HG03521 (cell line): Measurements from ENCODE around the gene TSSK1B.
"Not testable (repeated sequence)": the region's sequence is repeated elsewhere in the genome, so short reads cannot be mapped to it uniquely, and the experiment has no call there.

Experiments used
- ATAC-seq: cut with Tn5 transposase; IDR thresholded peaks from one replicate; pipeline ENCODE4 v1.9.1; 2021; ENCODE audit warnings: mild to moderate bottlenecking, moderate library complexity; ENCODE audit not compliant: unreplicated experiment

The TSSK1B gene

GRCh38 chr5:113434889-113435288, at the start of gene TSSK1B:
Gene TSSK1B (minus strand): TSS chr5:113434989. CDS start chr5:113434839, 150 bp downstream.
- no peak for ATAC-seq

DNA sequence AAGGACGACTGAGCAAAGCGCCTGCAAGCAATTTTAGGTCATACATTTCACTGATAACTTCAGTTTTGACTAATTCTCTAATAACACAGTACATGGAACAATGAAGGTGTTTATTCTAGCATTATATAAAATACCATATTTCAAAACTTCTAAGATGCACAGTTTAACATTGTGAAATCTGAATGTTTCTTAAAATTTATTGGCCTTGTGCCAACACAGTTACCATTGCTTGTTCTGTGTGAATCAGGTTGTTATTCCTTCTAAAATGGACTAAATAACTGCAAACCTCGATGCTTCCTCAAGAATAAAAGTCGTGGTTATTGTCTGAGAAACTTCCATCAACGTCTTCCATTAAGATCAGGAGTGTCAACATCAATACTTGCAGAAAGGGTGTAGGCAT, 45.5 kb upstream of the TSSK1B start:
- ATAC-seq, result no peak

DNA sequence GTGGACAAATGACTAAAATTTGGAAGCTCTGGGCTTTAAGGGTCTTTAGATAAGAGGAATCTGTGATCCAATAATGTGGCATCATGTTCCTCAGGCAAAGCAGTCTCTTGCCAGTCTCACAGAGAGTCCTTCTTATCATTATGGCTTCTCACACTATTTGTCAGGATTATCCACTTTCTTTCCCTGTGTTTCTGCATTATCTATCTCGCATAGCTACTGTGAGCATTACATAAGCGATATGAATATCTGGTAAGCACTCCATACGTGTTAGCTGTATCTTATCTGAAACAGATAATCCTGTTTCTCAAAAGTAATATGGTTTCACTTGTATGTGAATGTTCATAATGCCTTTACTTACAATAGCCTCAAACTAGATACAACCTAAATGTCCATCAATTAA, 43.9 kb upstream of the TSSK1B start:
- ATAC-seq, result no peak

DNA sequence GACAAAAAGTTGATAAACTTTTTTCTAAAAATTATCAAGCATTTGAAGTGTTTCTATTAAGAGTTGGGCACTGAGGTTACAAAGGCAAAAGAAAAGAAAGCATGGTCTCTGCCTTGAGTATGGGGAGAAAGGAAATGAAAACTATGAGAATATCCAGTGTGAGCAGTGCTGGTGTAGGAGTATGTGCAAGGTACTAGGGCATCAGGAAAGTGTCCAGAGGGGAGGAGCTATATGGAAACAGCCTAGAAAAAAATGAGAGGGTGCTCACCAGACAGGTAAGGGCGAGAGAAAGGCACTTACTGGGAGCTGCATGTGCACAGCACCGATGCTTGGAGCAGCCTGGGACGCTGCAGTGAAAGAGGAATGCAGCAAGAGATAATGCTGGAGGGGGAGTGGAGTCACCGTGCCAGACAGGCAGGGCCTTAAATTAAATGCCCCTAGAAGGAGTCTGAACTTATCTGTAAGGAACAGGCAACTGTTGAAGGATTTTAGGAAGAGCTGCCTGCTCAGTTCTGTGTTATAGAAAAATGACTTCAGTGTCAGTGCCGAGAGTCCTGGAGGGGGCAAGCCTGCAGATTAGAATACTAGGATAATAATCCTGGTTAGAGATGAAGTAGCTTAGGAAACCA, 39.4 kb upstream of the TSSK1B start:
- no peak for ATAC-seq

DNA sequence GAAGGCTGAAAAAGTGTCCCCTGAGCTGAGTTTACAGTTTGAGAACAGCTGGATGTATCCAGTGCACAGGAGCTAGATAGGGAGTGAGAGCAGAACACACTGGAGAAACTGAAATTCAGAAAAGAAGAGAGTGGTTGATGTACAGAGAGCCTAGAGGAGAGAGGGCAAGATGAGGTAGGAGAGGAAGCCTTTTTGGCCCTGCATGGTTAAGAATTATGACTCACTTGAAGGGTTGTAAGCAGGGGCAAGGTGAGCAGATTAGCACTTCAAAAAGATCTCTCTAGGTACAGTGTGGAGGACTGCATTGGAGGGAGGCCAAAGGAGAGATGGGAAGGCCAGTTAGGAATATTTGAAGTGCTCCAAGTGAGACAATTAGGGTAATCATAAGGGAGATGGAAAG, 28.2 kb upstream of the TSSK1B start:
- no peak for ATAC-seq

DNA sequence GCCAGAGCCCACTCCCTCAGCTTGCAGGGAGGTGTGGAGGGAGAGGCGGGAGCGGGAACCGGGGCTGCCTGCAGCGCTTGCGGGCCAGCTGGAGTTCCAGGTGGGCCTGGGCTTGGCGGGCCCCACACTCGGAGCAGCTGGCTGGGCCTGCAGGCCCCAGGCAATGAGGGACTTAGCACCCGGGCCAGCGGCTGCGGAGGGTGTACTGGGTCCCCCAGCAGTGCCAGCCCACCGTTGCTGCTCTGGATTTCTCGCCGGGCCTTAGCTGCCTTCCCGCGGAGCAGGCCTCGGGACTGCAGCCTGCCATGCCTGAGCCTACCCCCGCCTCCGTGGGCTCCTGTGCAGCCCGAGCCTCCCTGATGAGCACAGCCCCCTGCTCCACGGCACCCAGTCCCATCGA, 22.3 kb upstream of the TSSK1B start:
- ATAC-seq, result not testable (repeated sequence)

DNA sequence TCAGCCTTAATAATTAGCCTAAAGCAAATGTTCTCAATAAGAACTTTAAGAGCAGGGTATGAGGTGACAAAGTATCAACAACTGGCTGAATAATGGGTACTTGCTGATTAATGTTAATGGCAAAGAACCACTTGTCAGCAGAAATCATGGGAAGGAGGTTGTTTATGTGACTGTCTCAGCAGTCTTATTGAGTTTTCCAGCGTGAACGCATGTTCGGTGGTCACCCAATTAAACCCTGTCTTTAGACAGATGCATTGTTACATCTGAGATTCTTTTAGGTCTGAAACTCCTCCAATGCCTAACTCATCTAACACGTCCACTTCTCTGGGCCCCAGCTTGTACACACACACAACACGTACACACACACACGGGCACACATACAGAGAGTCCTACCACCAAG, 18.2 kb upstream of the TSSK1B start:
- ATAC-seq, result no peak

DNA sequence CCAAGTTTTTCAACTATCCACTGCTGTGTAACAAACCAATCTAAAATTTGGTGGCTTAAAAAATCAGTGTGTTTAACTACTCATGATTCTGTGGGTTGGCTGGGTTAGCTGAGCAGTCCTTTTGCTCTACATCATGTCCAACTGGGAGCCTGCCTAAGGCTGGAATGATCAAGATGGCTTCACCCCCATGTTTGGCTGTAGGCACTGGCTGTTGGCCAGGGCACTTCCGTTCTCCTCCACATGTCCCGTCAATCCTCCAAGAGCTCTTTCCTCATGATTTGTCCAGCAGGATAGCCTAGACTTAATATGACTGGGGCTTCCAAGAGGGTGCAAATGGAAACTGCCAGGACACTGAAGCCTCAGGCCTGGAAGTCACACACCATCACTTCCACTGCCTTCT, 17.0 kb upstream of the TSSK1B start:
- no peak for ATAC-seq

DNA sequence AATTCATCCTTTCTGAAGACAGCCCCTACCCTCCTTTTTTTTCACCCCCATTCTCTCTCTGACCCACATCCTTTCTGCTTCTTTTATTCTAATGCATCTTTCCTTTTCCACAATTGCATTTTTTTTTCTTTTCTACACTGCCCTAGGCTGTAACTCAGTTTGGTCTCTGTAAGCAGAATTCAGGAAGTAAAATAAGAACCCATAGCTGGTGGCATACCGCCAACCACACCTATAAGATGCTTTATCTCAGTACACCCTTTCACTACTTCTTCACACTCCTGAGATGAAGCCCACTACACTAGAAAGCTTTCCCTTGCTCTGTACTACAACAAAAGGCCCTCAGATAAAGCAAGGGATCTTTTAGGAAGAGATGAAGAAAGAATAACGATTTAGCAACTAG, 16.1 kb upstream of the TSSK1B start:
- ATAC-seq, result no peak

GRCh38 chr5:113450462-113450861, 15.7 kb upstream of the TSSK1B start:
- ATAC-seq, result no peak

DNA sequence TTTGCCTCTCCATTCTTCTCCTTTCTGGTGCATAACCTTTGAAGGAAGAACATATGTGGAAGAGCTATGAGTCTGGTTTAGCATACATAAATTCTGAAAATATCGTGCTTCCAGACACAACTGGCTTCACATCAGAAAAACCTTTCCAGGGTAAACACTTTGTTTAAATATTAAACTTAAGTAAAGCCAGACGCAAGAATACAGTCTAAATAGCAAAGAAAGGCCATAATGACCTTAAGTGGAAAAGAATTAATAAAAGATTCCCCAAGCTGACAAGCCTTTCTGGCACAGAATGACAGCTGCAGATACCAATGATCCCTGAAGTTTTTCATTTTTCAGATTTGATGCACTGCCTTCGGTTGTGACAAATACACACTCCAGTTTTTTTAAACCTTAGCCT, 13.5 kb upstream of the TSSK1B start:
- ATAC-seq, result no peak

- no peak for ATAC-seq
Observed at GRCh38 chr5:113447498-113448050, 12.8 kb upstream of the TSSK1B start.

- no peak for ATAC-seq
Observed at GRCh38 chr5:113446358-113446927, 11.7 kb upstream of the TSSK1B start.

DNA sequence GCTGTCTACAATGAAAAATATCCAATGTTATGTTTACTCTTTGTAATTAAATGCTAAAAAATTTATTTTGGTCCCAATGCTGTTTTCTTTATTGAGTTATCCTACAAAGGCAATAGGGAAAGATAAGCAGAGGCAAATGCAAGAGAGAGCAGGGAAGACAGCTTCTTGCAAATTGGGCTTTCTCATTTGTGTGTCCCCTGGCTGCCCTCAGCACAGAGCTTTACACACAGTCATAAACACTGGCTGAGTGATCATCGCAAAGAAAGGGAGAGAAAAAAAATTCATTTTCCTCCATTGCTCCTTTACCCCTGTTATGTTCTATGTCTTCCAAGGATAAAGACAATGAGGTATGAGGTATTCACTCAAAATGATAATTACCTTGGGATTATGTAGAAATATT, 2.3 kb upstream of the TSSK1B start:
- no peak for ATAC-seq

GRCh38 chr5:113435575-113435974, 786 bp upstream of the TSSK1B start:
- ATAC-seq, result no peak

GRCh38 chr5:113433862-113434612, 752 bp downstream of the TSSK1B start:
- no peak for ATAC-seq

GRCh38 chr5:113433071-113433470, 1.7 kb downstream of the TSSK1B start:
- ATAC-seq, result no peak

GRCh38 chr5:113427871-113428574, 6.8 kb downstream of the TSSK1B start:
- ATAC-seq, result no peak

DNA sequence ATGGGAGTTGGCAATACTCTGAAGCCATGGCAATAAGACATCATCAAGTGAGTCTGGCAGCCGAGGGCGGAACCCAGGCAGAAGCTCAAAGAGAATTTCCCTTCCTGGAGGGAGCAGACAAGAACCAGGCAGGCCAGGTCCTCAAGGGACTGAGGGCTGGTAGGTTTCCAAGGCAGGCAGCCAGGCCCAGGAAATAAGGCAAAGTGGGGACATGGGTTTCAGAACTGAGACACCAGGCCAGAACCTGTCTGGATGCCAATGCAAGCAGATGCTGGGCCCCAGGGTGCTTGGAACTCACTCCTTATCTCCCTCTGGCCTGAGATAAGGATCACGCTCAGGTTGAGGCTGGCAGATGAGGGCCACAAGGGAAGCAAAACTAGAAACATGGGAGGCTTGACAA, 8.9 kb downstream of the TSSK1B start:
- no peak for ATAC-seq

GRCh38 chr5:113421693-113422092, 13.1 kb downstream of the TSSK1B start:
- no peak for ATAC-seq

DNA sequence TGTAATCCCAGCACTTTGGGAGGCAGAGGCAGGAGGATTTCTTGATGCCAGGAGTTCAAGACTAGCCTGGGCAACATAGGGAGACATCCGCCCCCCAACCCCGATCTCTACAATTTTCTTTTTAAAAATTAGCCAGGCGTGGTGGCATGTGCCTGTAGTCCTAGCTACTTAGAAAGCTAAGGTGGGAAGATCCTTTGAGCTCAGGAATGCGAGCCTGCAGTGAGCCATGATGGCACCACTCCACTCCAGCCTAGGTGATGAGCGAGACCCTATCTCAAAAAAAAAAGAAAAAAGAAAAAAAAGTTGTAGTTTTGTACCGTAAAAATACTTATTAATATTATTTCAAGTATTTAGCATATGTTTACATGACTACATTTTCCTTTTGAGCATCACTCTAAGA, 29.3 kb downstream of the TSSK1B start:
- ATAC-seq, result no peak
